Activated CD4-positive, alpha-beta memory T cell treated with anti-CD3 and anti-CD28 coated beads for 36 hours (primary cell): ENCODE measurements around the gene ALDH1B1. TPM values are rescaled to one million over a fixed set of nuclear protein-coding genes. Genes with fewer than 3 reads are reported as not detected.

Source experiments
- CTCF ChIA-PET: fragments of 350-600 bp; sonication (Branson Sonifier 250); formaldehyde crosslinking; loops from one replicate; lab custom pipeline; 2021; ENCODE audit warnings: antibody characterized with exemption, inconsistent platforms; lab: Charles Lee
- POLR2A ChIA-PET: fragments of 350-600 bp; sonication (Branson Sonifier 250); formaldehyde crosslinking; loops from one replicate; lab custom pipeline; 2021; ENCODE audit warnings: antibody characterized with exemption; lab: Charles Lee
- DNase-seq: peaks from one replicate; pipeline ENCODE4 v3.0.0-alpha.2; 2020
- H3K27ac Mint-ChIP-seq: one replicate; pipeline ENCODE4 v1.8.0; 2021; ENCODE audit warnings: mixed read lengths
- H3K27me3 Mint-ChIP-seq: one replicate; pipeline ENCODE4 v1.8.0; 2021; ENCODE audit warnings: mixed read lengths
- H3K36me3 Mint-ChIP-seq: one replicate; pipeline ENCODE4 v1.8.0; 2021; ENCODE audit warnings: mixed read lengths
- H3K4me1 Mint-ChIP-seq: one replicate; pipeline ENCODE4 v1.8.0; 2021; ENCODE audit warnings: low read depth, mixed read lengths
- H3K4me3 Mint-ChIP-seq: one replicate; pipeline ENCODE4 v1.8.0; 2021; ENCODE audit warnings: mild to moderate bottlenecking, mixed read lengths
- H3K9me3 Mint-ChIP-seq: one replicate; pipeline ENCODE4 v1.8.0; 2021; ENCODE audit warnings: mixed read lengths
- intact Hi-C: fragments of 100-400 bp; cut with micrococcal nuclease; formaldehyde crosslinking; loops from one replicate; pipeline ENCODE4 v1.15.1; 2023
- total RNA-seq, 2 experiments: library from RNA; stranded (reverse); gene quantifications; one replicate each; pipeline ENCODE4 v1.2.3, GENCODE V29; 2021

Gene ALDH1B1
- total RNA-seq, 2 experiments from 2014 or later: 22.1 to 22.2 TPM

- ChIA-PET CTCF (interaction anchor here (1.2 kb wide), 1 partner anchor 24 kb away, joined by 3 read pairs; no protein-coding TSS in a partner anchor), POLR2A (no interaction called here)
- intact Hi-C loops: no loop called here
- H3K27ac Mint-ChIP-seq: no peak overlapping the region
- no peak for DNase-seq
- H3K27me3 Mint-ChIP-seq: peaks cover 3% of the 10 kb centered on the region
- H3K4me3 Mint-ChIP-seq: no peak overlapping the region
- H3K9me3 Mint-ChIP-seq: no peaks in the 10 kb centered on the region
- no peaks in the 10 kb centered on the region for H3K4me1 Mint-ChIP-seq
- H3K36me3 Mint-ChIP-seq: no peaks in the 10 kb centered on the region
Observed at GRCh38 chr9:38441347-38442085, 49.0 kb downstream of the ALDH1B1 start.

GRCh38 chr9:38442473-38443096 is 50.1 kb downstream of the ALDH1B1 start:
- no peak overlapping the region for H3K27ac Mint-ChIP-seq

GRCh38 chr9:38443181-38443580 is 50.7 kb downstream of the ALDH1B1 start:
- H3K27ac Mint-ChIP-seq: no peak overlapping the region
- no peaks in the 10 kb centered on the region for H3K9me3 Mint-ChIP-seq
- POLR2A ChIA-PET: no interaction called here
- no peaks in the 10 kb centered on the region for H3K36me3 Mint-ChIP-seq
- peaks cover 3% of the 10 kb centered on the region for H3K27me3 Mint-ChIP-seq
- no peak overlapping the region for H3K4me3 Mint-ChIP-seq
- H3K4me1 Mint-ChIP-seq: no peaks in the 10 kb centered on the region
- intact Hi-C loops: no loop called here
- CTCF ChIA-PET: no interaction called here
- DNase-seq: no peak

More at GRCh38 chr9:38442473-38443096, 50.1 kb downstream of the ALDH1B1 start:
- Mint-ChIP-seq H3K4me1 (no peaks in the 10 kb centered on the region), H3K9me3 (no peaks in the 10 kb centered on the region), H3K27me3 (peaks cover 3% of the 10 kb centered on the region), H3K4me3 (no peak overlapping the region), H3K36me3 (no peaks in the 10 kb centered on the region)
- POLR2A ChIA-PET: no interaction called here
- CTCF ChIA-PET: no interaction called here
- intact Hi-C loops: no loop called here
- DNase-seq: no peak

- Mint-ChIP-seq H3K36me3 (no peaks in the 10 kb centered on the region), H3K4me3 (no peak overlapping the region), H3K4me1 (no peaks in the 10 kb centered on the region), H3K27me3 (peaks cover 3% of the 10 kb centered on the region), H3K9me3 (no peaks in the 10 kb centered on the region), H3K27ac (no peak overlapping the region)
- CTCF ChIA-PET: no interaction called here
- POLR2A ChIA-PET: no interaction called here
- intact Hi-C loops: no loop called here
- no peak for DNase-seq
Observed at GRCh38 chr9:38443597-38443996, 51.1 kb downstream of the ALDH1B1 start.

GRCh38 chr9:38445154-38446043 is 52.9 kb downstream of the ALDH1B1 start:
- intact Hi-C loops: no loop called here
- POLR2A ChIA-PET: no interaction called here
- no peak overlapping the region for H3K27ac Mint-ChIP-seq
- CTCF ChIA-PET: no interaction called here
- no peak for DNase-seq
- no peaks in the 10 kb centered on the region for H3K4me1 Mint-ChIP-seq
- no peak overlapping the region for H3K4me3 Mint-ChIP-seq
- no peaks in the 10 kb centered on the region for H3K36me3 Mint-ChIP-seq
- peaks cover 5% of the 10 kb centered on the region for H3K27me3 Mint-ChIP-seq
- H3K9me3 Mint-ChIP-seq: no peaks in the 10 kb centered on the region

GRCh38 chr9:38447703-38448102 is 55.2 kb downstream of the ALDH1B1 start:
- ChIA-PET POLR2A (no interaction called here), CTCF (no interaction called here)
- H3K4me3 Mint-ChIP-seq: no peak overlapping the region

More at GRCh38 chr9:38447703-38448102, 55.2 kb downstream of the ALDH1B1 start:
- intact Hi-C loops: no loop called here
- H3K27me3 Mint-ChIP-seq: peaks cover 5% of the 10 kb centered on the region
- no peak for DNase-seq
- peaks cover 17% of the 10 kb centered on the region for H3K9me3 Mint-ChIP-seq
- peaks cover 9% of the 10 kb centered on the region for H3K36me3 Mint-ChIP-seq
- H3K4me1 Mint-ChIP-seq: no peaks in the 10 kb centered on the region
- H3K27ac Mint-ChIP-seq: no peak overlapping the region

Other genes starting within 250 kb of the ALDH1B1 start
- not detected for gene IGFBPL1, start 31.8 kb downstream of the ALDH1B1 start, total RNA-seq
- 1 to 10 TPM; 8.3 to 8.6 TPM for gene ANKRD18A, start 227.9 kb downstream of the ALDH1B1 start, total RNA-seq